Calu3 (cell line): ENCODE data around the gene UXS1. TPM values are rescaled to one million over a fixed set of nuclear protein-coding genes. Genes with fewer than 3 reads are reported as not detected.
A peak's percentile ranks its signal among the peaks of the same experiment; 100 is the strongest.

ENCODE experiments used
- BruUV-seq: library from RNA; stranded (reverse); fragments of 400-500 nt; replicated peaks from 2 replicates; lab custom pipeline; 2021; lab: Mats Ljungman, UMichigan
- CTCF ChIA-PET: fragments of 300-600 bp; sonication (Branson Sonifier 250); formaldehyde crosslinking; loops from one replicate; lab custom pipeline; 2022; ENCODE audit warnings: antibody characterized with exemption; lab: Charles Lee
- DNase-seq: peaks from one replicate; pipeline ENCODE4 v3.0.0; 2022
- H3K27ac Mint-ChIP-seq: one replicate; pipeline ENCODE4 v1.8.0; 2022; ENCODE audit warnings: mixed read lengths; ENCODE audit not compliant: unreplicated experiment
- H3K27me3 Mint-ChIP-seq: one replicate; pipeline ENCODE4 v1.8.0; 2022; ENCODE audit warnings: mixed read lengths; ENCODE audit not compliant: unreplicated experiment
- H3K36me3 Mint-ChIP-seq: one replicate; pipeline ENCODE4 v1.8.0; 2022; ENCODE audit warnings: mild to moderate bottlenecking, moderate library complexity, mixed read lengths; ENCODE audit not compliant: insufficient read depth, unreplicated experiment
- H3K4me1 Mint-ChIP-seq: one replicate; pipeline ENCODE4 v1.8.0; 2022; ENCODE audit warnings: mild to moderate bottlenecking, low read depth, mixed read lengths; ENCODE audit not compliant: unreplicated experiment
- H3K4me3 Mint-ChIP-seq: one replicate; pipeline ENCODE4 v1.8.0; 2022; ENCODE audit warnings: mild to moderate bottlenecking, low read depth, moderate library complexity, mixed read lengths; ENCODE audit not compliant: unreplicated experiment
- H3K9me3 Mint-ChIP-seq: one replicate; pipeline ENCODE4 v1.8.0; 2022; ENCODE audit warnings: low read depth, mixed read lengths; ENCODE audit not compliant: unreplicated experiment
- intact Hi-C: fragments of 100-400 bp; cut with micrococcal nuclease; formaldehyde crosslinking; loops from one replicate; pipeline ENCODE4 v1.10.0; 2022; ENCODE audit not compliant: unreplicated experiment
- total RNA-seq: library from RNA; stranded (reverse); gene quantifications from 2 replicates; pipeline ENCODE4 v1.2.3, GENCODE V29; 2022
- TF ChIP-seq, protein P1 (sequence below): fragments of 200-600 bp; IDR thresholded peaks from one replicate; pipeline ENCODE4 v1.8.0; 2022; ENCODE audit warnings: antibody characterized with exemption; ENCODE audit not compliant: unreplicated experiment

The UXS1 gene
- total RNA-seq, 1 experiment from 2014 or later: 87.7 TPM

GRCh38 chr2:106116248-106116647 is 77.9 kb downstream of the UXS1 start:
- Mint-ChIP-seq H3K4me3 (no peak overlapping the region), H3K27ac (no peak overlapping the region), H3K4me1 (peaks cover 44% of the 10 kb centered on the region), H3K36me3 (peaks cover 4% of the 10 kb centered on the region), H3K9me3 (no peaks in the 10 kb centered on the region), H3K27me3 (no peaks in the 10 kb centered on the region)
- BruUV-seq: no TSS peak
- CTCF ChIA-PET: no interaction called here
- TF ChIP-seq, protein P1, sequence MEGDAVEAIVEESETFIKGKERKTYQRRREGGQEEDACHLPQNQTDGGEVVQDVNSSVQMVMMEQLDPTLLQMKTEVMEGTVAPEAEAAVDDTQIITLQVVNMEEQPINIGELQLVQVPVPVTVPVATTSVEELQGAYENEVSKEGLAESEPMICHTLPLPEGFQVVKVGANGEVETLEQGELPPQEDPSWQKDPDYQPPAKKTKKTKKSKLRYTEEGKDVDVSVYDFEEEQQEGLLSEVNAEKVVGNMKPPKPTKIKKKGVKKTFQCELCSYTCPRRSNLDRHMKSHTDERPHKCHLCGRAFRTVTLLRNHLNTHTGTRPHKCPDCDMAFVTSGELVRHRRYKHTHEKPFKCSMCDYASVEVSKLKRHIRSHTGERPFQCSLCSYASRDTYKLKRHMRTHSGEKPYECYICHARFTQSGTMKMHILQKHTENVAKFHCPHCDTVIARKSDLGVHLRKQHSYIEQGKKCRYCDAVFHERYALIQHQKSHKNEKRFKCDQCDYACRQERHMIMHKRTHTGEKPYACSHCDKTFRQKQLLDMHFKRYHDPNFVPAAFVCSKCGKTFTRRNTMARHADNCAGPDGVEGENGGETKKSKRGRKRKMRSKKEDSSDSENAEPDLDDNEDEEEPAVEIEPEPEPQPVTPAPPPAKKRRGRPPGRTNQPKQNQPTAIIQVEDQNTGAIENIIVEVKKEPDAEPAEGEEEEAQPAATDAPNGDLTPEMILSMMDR: no peak
- intact Hi-C loops: loop anchor here (5.0 kb wide), 1 partner anchor 46 kb away; no protein-coding TSS in a partner anchor
- DNase-seq: no peak

- CTCF ChIA-PET: interaction anchor here (1.5 kb wide), 1 partner anchor 9 kb away, joined by 5 read pairs; no protein-coding TSS in a partner anchor
- Mint-ChIP-seq H3K27ac (peak overlapping the region; percentile 50), H3K4me1 (peaks cover 44% of the 10 kb centered on the region), H3K9me3 (no peaks in the 10 kb centered on the region), H3K4me3 (no peak overlapping the region), H3K36me3 (peaks cover 4% of the 10 kb centered on the region), H3K27me3 (no peaks in the 10 kb centered on the region)
- intact Hi-C loops: loop anchor here (5.0 kb wide), 1 partner anchor 47 kb away; no protein-coding TSS in a partner anchor
- no TSS peak for BruUV-seq
- TF ChIP-seq, protein P1: no peak
- DNase-seq: no peak
These were observed 78.4 kb downstream of the UXS1 start for GRCh38 chr2:106115665-106116064.

GRCh38 chr2:106115250-106115649 is 78.9 kb downstream of the UXS1 start:
- intact Hi-C loops: loop anchor here (5.0 kb wide), 1 partner anchor 47 kb away; no protein-coding TSS in a partner anchor
- Mint-ChIP-seq H3K27me3 (no peaks in the 10 kb centered on the region), H3K9me3 (no peaks in the 10 kb centered on the region), H3K4me1 (peaks cover 44% of the 10 kb centered on the region), H3K27ac (peak overlapping the region; percentile 50), H3K36me3 (peaks cover 4% of the 10 kb centered on the region), H3K4me3 (no peak overlapping the region)
- DNase-seq: peak; percentile 45
- TF ChIP-seq, protein P1: no peak
- no TSS peak for BruUV-seq
- CTCF ChIA-PET: interaction anchor here (0.6 to 1.5 kb wide), 2 partner anchors 10 to 541 kb away, joined by 3 to 5 read pairs; no protein-coding TSS in a partner anchor

DNA sequence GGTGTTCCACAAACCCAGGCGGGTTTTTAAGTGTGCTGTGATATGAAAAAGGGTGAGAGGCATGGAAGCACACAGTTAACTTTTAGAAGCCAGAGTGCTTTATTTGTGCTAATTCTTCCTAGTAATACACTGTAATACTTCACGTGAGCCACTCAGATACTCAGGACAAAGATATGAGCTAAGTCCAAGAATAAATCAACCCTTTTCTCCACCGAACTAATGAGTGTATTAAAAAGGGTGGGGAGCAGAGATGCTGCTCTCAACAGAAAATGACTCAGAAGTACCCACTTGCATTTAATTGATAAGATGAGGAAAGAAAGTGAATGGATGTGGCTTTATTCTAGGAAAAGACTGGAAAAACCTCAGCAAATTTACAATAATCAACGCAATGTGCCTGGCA is 79.9 kb downstream of the UXS1 start:
- H3K4me1 Mint-ChIP-seq: peaks cover 43% of the 10 kb centered on the region
- H3K9me3 Mint-ChIP-seq: no peaks in the 10 kb centered on the region
- no peak overlapping the region for H3K4me3 Mint-ChIP-seq
- no peaks in the 10 kb centered on the region for H3K27me3 Mint-ChIP-seq
- no TSS peak for BruUV-seq
- intact Hi-C loops: no loop called here
- no peak overlapping the region for H3K27ac Mint-ChIP-seq
- no peak for DNase-seq
- H3K36me3 Mint-ChIP-seq: peaks cover 4% of the 10 kb centered on the region
- CTCF ChIA-PET: interaction anchor here (1.5 kb wide), 1 partner anchor 11 kb away, joined by 5 read pairs; no protein-coding TSS in a partner anchor
- TF ChIP-seq, protein P1: no peak
